ENCODE data around the gene TANGO6.

- TF ChIP-seq CTCF (IDR thresholded peaks at IDR 0.05) (no peak), POLR2A (IDR thresholded peaks at IDR 0.05) (no peak)
Measured at GRCh38 chr16:68844211-68844564, 857 bp downstream of the TANGO6 start.
